Gastrocnemius medialis (tissue), 4 donors: Measurements from ENCODE around the gene ZNF646.

Experiments
- POLR2A ChIP-seq, 2 donors: fragments of 450-650 bp; IDR thresholded peaks; one replicate each; pipeline ENCODE4 v1.6.1; 2017; ENCODE audit warnings: antibody characterized with exemption in 2 of 2, mild to moderate bottlenecking in 2 of 2, moderate library complexity in 2 of 2
- TF ChIP-seq, protein P1 (sequence below), 5 experiments: fragments of 450-650 bp in 3 of 5; fragments of 200-600 bp in 2 of 5; sonication (generic) in 2 of 5; IDR thresholded peaks in 4 of 5; conservative IDR thresholded peaks in 1 of 5; 1 replicate in 4 of 5; 2 replicates in 1 of 5; pipeline ENCODE4 v1.5.1; 2016 to 2019; ENCODE audit warnings: antibody characterized with exemption in 5 of 5, mild to moderate bottlenecking in 3 of 5, moderate library complexity in 3 of 5

DNA sequence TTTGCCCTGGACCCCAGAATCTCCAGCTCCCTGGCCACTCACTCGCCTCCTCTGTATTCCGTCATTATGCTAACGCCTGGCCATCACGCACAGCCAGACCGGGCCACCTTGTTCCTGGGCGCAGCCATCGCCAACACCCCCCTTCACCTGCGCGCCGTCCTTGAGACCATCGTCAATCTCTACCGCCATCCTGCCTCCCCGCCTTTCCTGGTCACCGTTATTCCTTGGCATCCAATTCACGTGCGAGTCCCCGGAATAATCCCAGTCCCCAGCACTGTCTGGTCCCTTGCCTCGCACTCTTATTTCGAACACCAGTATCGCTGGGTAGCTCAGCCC, 19.8 kb downstream of the ZNF646 start:
- TF ChIP-seq, protein P1, sequence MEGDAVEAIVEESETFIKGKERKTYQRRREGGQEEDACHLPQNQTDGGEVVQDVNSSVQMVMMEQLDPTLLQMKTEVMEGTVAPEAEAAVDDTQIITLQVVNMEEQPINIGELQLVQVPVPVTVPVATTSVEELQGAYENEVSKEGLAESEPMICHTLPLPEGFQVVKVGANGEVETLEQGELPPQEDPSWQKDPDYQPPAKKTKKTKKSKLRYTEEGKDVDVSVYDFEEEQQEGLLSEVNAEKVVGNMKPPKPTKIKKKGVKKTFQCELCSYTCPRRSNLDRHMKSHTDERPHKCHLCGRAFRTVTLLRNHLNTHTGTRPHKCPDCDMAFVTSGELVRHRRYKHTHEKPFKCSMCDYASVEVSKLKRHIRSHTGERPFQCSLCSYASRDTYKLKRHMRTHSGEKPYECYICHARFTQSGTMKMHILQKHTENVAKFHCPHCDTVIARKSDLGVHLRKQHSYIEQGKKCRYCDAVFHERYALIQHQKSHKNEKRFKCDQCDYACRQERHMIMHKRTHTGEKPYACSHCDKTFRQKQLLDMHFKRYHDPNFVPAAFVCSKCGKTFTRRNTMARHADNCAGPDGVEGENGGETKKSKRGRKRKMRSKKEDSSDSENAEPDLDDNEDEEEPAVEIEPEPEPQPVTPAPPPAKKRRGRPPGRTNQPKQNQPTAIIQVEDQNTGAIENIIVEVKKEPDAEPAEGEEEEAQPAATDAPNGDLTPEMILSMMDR (IDR thresholded peaks at IDR 0.05 in 4 of 5, conservative IDR thresholded peaks at IDR 0.05 in 1 of 5): no peak
- no peak for TF ChIP-seq POLR2A (IDR thresholded peaks at IDR 0.05)
